GM23338 (cell line): ENCODE results near the gene DVL1. TPM values are rescaled to one million over a fixed set of nuclear protein-coding genes. Genes with fewer than 3 reads are reported as not detected.

Experiments used
- ATAC-seq: fragments of 200-7000 bp; cut with Tn5 transposase; 3 replicates; pipeline ENCODE4 v1.9.1; 2020
- DNase-seq: peaks from one replicate; pipeline ENCODE4 v3.0.0-alpha.2; 2015; ENCODE audit warnings: low spot score
- H2AFZ ChIP-seq: fragments of 200-600 bp; sonication (generic); 2 replicates; pipeline ENCODE4 v1.8.0; 2016; ENCODE audit warnings: antibody characterized with exemption, mild to moderate bottlenecking, moderate library complexity
- H3F3A ChIP-seq: fragments of 200-600 bp; sonication (generic); replicated peaks from 2 replicates; pipeline ENCODE4 v1.8.0; 2017; ENCODE audit warnings: antibody characterized with exemption, mixed run types, low read depth
- H3K27ac ChIP-seq: fragments of 200-600 bp; sonication (generic); 2 replicates; pipeline ENCODE4 v1.6.1; 2016; ENCODE audit warnings: low read depth
- H3K27me3 ChIP-seq: fragments of 200-600 bp; sonication (generic); 2 replicates; pipeline ENCODE4 v1.8.0; 2016; ENCODE audit warnings: mild to moderate bottlenecking, mixed run types, moderate library complexity; ENCODE audit not compliant: insufficient read depth
- H3K36me3 ChIP-seq: fragments of 200-600 bp; sonication (generic); 2 replicates; pipeline ENCODE4 v1.8.0; 2016; ENCODE audit warnings: mild to moderate bottlenecking; ENCODE audit not compliant: insufficient read depth
- H3K4me1 ChIP-seq: fragments of 200-600 bp; sonication (generic); 2 replicates; pipeline ENCODE4 v1.8.0; 2016; ENCODE audit warnings: mild to moderate bottlenecking, moderate library complexity; ENCODE audit not compliant: insufficient read depth
- H3K4me2 ChIP-seq: fragments of 200-600 bp; sonication (generic); 2 replicates; pipeline ENCODE4 v1.7.1; 2017; ENCODE audit warnings: mixed run types
- H3K4me3 ChIP-seq: fragments of 200-600 bp; sonication (generic); 2 replicates; pipeline ENCODE4 v1.6.1; 2016; ENCODE audit warnings: mixed run types
- H3K79me2 ChIP-seq: fragments of 200-600 bp; sonication (generic); replicated peaks from 2 replicates; pipeline ENCODE4 v1.8.0; 2017; ENCODE audit warnings: mild to moderate bottlenecking; ENCODE audit not compliant: insufficient read depth
- H3K9me2 ChIP-seq: fragments of 200-600 bp; sonication (generic); 2 replicates; pipeline ENCODE4 v1.8.0; 2017; ENCODE audit not compliant: insufficient read depth
- H4K20me1 ChIP-seq: fragments of 200-600 bp; sonication (generic); replicated peaks from 2 replicates; pipeline ENCODE4 v1.8.0; 2017; ENCODE audit warnings: mild to moderate bottlenecking; ENCODE audit not compliant: insufficient read depth
- H3K27ac Mint-ChIP-seq: 2 replicates; pipeline ENCODE4 v1.8.0; 2020; ENCODE audit warnings: inconsistent platforms, mild to moderate bottlenecking, moderate library complexity, mixed read lengths
- H3K27me3 Mint-ChIP-seq: 3 replicates; pipeline ENCODE4 v1.8.0; 2022; ENCODE audit warnings: low read depth, mild to moderate bottlenecking, moderate library complexity, mixed read lengths, inconsistent platforms; ENCODE audit not compliant: insufficient read depth, poor library complexity
- H3K36me3 Mint-ChIP-seq: 3 replicates; pipeline ENCODE4 v1.8.0; 2021; ENCODE audit warnings: low read depth, mild to moderate bottlenecking, inconsistent platforms, moderate library complexity, mixed read lengths
- H3K4me1 Mint-ChIP-seq: 3 replicates; pipeline ENCODE4 v1.8.0; 2020; ENCODE audit warnings: mild to moderate bottlenecking, inconsistent platforms, mixed read lengths
- H3K4me3 Mint-ChIP-seq: 3 replicates; pipeline ENCODE4 v1.8.0; 2021; ENCODE audit warnings: moderate library complexity, mild to moderate bottlenecking, inconsistent platforms, mixed read lengths
- H3K9me3 Mint-ChIP-seq: 3 replicates; pipeline ENCODE4 v1.8.0; 2020; ENCODE audit warnings: moderate library complexity, mild to moderate bottlenecking, inconsistent platforms, mixed read lengths
- CREB1 ChIP-seq: fragments of 250-450 bp; sonication (Bioruptor Pico); IDR thresholded peaks from 2 replicates; pipeline ENCODE4 v1.5.0; 2020; ENCODE audit warnings: low read depth, mild to moderate bottlenecking, moderate library complexity
- EZH2 ChIP-seq: fragments of 200-600 bp; sonication (generic); IDR thresholded peaks from one replicate; pipeline ENCODE4 v1.8.0; 2017; ENCODE audit warnings: antibody characterized with exemption, mild to moderate bottlenecking, low read depth; ENCODE audit not compliant: unreplicated experiment
- EZH2phosphoT487 ChIP-seq: fragments of 200-600 bp; sonication (generic); IDR thresholded peaks from one replicate; pipeline ENCODE4 v1.8.1; 2018; ENCODE audit warnings: antibody characterized with exemption; ENCODE audit not compliant: unreplicated experiment
- JUNB ChIP-seq: IDR thresholded peaks from one replicate; pipeline ENCODE4 v1.6.1; 2016; ENCODE audit warnings: antibody characterized with exemption; ENCODE audit not compliant: unreplicated experiment
- NANOG ChIP-seq: IDR thresholded peaks from 2 replicates; pipeline ENCODE4 v1.6.1; 2016; ENCODE audit warnings: antibody characterized with exemption, borderline replicate concordance
- POLR2AphosphoS5 ChIP-seq: IDR thresholded peaks from 2 replicates; pipeline ENCODE4 v1.6.1; 2016; ENCODE audit warnings: antibody characterized with exemption, low read depth
- ZNF114 ChIP-seq: fragments of 250-450 bp; sonication (Bioruptor Pico); IDR thresholded peaks from 2 replicates; pipeline ENCODE4 v1.5.0; 2020; ENCODE audit warnings: mild to moderate bottlenecking, moderate library complexity
- polyA plus RNA-seq: library from polyadenylated mRNA; unstranded; fragments of >200 nt; fragmentation: Nextera tagmentation; extraction: Ambion mirVana; gene quantifications from 2 replicates; pipeline ENCODE4 v1.2.1, GENCODE V29; 2016
- total RNA-seq: library from RNA; depleted of rRNA; stranded (reverse); fragments of >200 nt; shearing (Covaris generic); gene quantifications from 2 replicates; pipeline ENCODE4 v1.2.3, GENCODE V29; 2014
- TF ChIP-seq, protein P1 (sequence below), 2 experiments: fragments of 200-600 bp in 1 of 2; sonication (generic) in 1 of 2; conservative IDR thresholded peaks; 2 replicates each; pipeline versions ENCODE4 v1.5.1 to v1.6.1; 2016 to 2017; ENCODE audit warnings: antibody characterized with exemption in 2 of 2, low read depth in 2 of 2, mild to moderate bottlenecking in 2 of 2, moderate library complexity in 1 of 2
- TF ChIP-seq, protein P2 (sequence below): fragments of 250-450 bp; sonication (Bioruptor Pico); IDR thresholded peaks from 2 replicates; pipeline ENCODE4 v1.5.0; 2020; ENCODE audit warnings: mild to moderate bottlenecking, moderate library complexity
- TF ChIP-seq, protein P3 (sequence below): IDR thresholded peaks from one replicate; pipeline ENCODE4 v1.6.1; 2018; ENCODE audit warnings: antibody characterized with exemption; ENCODE audit not compliant: unreplicated experiment

DVL1 gene
- total and polyA plus RNA-seq, 2 experiments from 2014 or later = 13.5 to 69.7 TPM

DNA sequence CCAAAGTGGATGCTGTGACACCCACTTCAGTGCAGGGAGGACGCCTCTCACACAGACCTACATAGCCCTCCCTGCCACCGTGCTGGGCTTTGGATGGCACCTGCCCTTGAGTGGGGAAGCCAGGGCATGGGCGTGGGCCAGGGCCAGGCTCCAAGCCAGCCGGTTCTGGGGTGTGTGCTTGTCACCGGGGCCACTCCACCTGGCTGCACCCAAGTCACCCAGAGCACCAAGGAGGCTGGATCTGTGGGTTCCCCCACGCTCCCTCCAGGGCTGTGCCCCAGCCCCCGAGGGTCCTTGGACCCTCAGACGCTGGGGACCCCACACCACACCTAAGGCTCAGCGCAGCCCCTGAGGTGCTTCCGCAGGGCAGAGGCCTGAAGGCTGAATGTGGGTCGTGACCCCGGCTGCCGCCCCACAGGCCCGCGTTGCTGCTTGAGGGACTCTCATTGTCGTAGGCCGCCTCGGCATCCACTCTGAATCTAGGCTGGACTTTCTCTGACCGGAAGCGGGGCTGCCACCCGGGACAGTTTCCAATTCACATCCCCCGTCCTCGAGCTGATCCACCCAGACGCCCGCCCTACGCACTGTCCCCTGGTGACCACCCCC, 7.7 kb upstream of the DVL1 start:
- peaks cover 31% of the 10 kb centered on the region for H3F3A ChIP-seq
- no peaks in the 10 kb centered on the region; the same call in 1 of the 2 replicates for H4K20me1 ChIP-seq
- H3K27me3 Mint-ChIP-seq = peaks cover 42% of the 10 kb centered on the region
- ATAC-seq = no peak
- H3K4me3 ChIP-seq = no peak overlapping the region
- peaks cover 38% of the 10 kb centered on the region for H3K4me1 Mint-ChIP-seq
- TF ChIP-seq JUNB (no peak), ZNF114 (CRISPR knock-in tag) (no peak), NANOG (no peak), EZH2 (no peak), CREB1 (CRISPR knock-in tag) (no peak), POLR2AphosphoS5 (no peak), EZH2phosphoT487 (no peak)
- TF ChIP-seq, protein P1, sequence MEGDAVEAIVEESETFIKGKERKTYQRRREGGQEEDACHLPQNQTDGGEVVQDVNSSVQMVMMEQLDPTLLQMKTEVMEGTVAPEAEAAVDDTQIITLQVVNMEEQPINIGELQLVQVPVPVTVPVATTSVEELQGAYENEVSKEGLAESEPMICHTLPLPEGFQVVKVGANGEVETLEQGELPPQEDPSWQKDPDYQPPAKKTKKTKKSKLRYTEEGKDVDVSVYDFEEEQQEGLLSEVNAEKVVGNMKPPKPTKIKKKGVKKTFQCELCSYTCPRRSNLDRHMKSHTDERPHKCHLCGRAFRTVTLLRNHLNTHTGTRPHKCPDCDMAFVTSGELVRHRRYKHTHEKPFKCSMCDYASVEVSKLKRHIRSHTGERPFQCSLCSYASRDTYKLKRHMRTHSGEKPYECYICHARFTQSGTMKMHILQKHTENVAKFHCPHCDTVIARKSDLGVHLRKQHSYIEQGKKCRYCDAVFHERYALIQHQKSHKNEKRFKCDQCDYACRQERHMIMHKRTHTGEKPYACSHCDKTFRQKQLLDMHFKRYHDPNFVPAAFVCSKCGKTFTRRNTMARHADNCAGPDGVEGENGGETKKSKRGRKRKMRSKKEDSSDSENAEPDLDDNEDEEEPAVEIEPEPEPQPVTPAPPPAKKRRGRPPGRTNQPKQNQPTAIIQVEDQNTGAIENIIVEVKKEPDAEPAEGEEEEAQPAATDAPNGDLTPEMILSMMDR (conservative IDR thresholded peaks at IDR 0.05; ENCODE audit: low read depth in 2 of 2) = no peak
- TF ChIP-seq, protein P2, sequence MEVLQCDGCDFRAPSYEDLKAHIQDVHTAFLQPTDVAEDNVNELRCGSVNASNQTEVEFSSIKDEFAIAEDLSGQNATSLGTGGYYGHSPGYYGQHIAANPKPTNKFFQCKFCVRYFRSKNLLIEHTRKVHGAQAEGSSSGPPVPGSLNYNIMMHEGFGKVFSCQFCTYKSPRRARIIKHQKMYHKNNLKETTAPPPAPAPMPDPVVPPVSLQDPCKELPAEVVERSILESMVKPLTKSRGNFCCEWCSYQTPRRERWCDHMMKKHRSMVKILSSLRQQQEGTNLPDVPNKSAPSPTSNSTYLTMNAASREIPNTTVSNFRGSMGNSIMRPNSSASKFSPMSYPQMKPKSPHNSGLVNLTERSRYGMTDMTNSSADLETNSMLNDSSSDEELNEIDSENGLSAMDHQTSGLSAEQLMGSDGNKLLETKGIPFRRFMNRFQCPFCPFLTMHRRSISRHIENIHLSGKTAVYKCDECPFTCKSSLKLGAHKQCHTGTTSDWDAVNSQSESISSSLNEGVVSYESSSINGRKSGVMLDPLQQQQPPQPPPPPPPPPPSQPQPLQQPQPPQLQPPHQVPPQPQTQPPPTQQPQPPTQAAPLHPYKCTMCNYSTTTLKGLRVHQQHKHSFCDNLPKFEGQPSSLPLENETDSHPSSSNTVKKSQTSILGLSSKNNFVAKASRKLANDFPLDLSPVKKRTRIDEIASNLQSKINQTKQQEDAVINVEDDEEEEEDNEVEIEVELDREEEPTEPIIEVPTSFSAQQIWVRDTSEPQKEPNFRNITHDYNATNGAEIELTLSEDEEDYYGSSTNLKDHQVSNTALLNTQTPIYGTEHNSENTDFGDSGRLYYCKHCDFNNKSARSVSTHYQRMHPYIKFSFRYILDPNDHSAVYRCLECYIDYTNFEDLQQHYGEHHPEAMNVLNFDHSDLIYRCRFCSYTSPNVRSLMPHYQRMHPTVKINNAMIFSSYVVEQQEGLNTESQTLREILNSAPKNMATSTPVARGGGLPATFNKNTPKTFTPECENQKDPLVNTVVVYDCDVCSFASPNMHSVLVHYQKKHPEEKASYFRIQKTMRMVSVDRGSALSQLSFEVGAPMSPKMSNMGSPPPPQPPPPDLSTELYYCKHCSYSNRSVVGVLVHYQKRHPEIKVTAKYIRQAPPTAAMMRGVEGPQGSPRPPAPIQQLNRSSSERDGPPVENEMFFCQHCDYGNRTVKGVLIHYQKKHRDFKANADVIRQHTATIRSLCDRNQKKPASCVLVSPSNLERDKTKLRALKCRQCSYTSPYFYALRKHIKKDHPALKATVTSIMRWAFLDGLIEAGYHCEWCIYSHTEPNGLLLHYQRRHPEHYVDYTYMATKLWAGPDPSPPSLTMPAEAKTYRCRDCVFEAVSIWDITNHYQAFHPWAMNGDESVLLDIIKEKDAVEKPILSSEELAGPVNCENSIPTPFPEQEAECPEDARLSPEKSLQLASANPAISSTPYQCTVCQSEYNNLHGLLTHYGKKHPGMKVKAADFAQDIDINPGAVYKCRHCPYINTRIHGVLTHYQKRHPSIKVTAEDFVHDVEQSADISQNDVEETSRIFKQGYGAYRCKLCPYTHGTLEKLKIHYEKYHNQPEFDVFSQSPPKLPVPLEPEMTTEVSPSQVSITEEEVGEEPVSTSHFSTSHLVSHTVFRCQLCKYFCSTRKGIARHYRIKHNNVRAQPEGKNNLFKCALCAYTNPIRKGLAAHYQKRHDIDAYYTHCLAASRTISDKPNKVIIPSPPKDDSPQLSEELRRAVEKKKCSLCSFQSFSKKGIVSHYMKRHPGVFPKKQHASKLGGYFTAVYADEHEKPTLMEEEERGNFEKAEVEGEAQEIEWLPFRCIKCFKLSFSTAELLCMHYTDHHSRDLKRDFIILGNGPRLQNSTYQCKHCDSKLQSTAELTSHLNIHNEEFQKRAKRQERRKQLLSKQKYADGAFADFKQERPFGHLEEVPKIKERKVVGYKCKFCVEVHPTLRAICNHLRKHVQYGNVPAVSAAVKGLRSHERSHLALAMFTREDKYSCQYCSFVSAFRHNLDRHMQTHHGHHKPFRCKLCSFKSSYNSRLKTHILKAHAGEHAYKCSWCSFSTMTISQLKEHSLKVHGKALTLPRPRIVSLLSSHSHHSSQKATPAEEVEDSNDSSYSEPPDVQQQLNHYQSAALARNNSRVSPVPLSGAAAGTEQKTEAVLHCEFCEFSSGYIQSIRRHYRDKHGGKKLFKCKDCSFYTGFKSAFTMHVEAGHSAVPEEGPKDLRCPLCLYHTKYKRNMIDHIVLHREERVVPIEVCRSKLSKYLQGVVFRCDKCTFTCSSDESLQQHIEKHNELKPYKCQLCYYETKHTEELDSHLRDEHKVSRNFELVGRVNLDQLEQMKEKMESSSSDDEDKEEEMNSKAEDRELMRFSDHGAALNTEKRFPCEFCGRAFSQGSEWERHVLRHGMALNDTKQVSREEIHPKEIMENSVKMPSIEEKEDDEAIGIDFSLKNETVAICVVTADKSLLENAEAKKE = no peak
- TF ChIP-seq, protein P3, sequence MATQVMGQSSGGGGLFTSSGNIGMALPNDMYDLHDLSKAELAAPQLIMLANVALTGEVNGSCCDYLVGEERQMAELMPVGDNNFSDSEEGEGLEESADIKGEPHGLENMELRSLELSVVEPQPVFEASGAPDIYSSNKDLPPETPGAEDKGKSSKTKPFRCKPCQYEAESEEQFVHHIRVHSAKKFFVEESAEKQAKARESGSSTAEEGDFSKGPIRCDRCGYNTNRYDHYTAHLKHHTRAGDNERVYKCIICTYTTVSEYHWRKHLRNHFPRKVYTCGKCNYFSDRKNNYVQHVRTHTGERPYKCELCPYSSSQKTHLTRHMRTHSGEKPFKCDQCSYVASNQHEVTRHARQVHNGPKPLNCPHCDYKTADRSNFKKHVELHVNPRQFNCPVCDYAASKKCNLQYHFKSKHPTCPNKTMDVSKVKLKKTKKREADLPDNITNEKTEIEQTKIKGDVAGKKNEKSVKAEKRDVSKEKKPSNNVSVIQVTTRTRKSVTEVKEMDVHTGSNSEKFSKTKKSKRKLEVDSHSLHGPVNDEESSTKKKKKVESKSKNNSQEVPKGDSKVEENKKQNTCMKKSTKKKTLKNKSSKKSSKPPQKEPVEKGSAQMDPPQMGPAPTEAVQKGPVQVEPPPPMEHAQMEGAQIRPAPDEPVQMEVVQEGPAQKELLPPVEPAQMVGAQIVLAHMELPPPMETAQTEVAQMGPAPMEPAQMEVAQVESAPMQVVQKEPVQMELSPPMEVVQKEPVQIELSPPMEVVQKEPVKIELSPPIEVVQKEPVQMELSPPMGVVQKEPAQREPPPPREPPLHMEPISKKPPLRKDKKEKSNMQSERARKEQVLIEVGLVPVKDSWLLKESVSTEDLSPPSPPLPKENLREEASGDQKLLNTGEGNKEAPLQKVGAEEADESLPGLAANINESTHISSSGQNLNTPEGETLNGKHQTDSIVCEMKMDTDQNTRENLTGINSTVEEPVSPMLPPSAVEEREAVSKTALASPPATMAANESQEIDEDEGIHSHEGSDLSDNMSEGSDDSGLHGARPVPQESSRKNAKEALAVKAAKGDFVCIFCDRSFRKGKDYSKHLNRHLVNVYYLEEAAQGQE = no peak
- no peak overlapping the region for H3K27ac ChIP-seq
- H3K36me3 ChIP-seq = no peaks in the 10 kb centered on the region
- no peaks in the 10 kb centered on the region for H3K79me2 ChIP-seq
- no peak overlapping the region; the same call in 1 of the 2 replicates for H3K27ac Mint-ChIP-seq
- DNase-seq = no peak
- H3K4me3 Mint-ChIP-seq = no peak overlapping the region
- H3K4me2 ChIP-seq = no peak overlapping the region
- no peaks in the 10 kb centered on the region; the same call in 2 of the 3 replicates for H3K9me3 Mint-ChIP-seq
- no peak overlapping the region for H2AFZ ChIP-seq
- H3K4me1 ChIP-seq = peaks cover 35% of the 10 kb centered on the region
- peaks cover 28% of the 10 kb centered on the region for H3K27me3 ChIP-seq
- no peaks in the 10 kb centered on the region for H3K36me3 Mint-ChIP-seq
- no peaks in the 10 kb centered on the region for H3K9me2 ChIP-seq
